ENCODE results near the gene SIDT1.

DNA sequence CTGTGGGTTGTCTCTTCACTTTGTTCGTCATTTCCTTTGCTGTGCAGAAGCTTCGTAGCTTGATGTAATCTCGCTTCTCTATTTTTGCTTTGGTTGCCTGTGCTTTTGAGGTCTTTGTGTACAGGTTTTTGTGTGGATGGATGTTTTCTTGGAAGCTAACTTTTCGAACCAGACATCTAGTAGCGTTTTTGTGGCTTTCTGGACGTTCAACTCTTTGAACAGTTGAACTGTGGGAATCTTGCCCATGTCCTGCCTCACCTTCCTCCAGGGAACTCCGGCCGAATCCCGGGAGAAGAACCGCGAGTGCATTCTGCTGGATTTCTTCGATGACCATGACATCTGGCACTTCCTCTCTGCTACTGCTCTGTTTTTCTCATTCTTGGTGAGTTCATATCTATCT lies 93.5 kb downstream of the SIDT1 start:
- TF ChIP-seq, protein P1, sequence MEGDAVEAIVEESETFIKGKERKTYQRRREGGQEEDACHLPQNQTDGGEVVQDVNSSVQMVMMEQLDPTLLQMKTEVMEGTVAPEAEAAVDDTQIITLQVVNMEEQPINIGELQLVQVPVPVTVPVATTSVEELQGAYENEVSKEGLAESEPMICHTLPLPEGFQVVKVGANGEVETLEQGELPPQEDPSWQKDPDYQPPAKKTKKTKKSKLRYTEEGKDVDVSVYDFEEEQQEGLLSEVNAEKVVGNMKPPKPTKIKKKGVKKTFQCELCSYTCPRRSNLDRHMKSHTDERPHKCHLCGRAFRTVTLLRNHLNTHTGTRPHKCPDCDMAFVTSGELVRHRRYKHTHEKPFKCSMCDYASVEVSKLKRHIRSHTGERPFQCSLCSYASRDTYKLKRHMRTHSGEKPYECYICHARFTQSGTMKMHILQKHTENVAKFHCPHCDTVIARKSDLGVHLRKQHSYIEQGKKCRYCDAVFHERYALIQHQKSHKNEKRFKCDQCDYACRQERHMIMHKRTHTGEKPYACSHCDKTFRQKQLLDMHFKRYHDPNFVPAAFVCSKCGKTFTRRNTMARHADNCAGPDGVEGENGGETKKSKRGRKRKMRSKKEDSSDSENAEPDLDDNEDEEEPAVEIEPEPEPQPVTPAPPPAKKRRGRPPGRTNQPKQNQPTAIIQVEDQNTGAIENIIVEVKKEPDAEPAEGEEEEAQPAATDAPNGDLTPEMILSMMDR (IDR thresholded peaks at IDR 0.05; ENCODE audit: insufficient read depth, low read depth, low read length), result no peak
- TF ChIP-seq EZH2 (IDR thresholded peaks at IDR 0.05; ENCODE audit: insufficient read depth, low read length), result no peak
